H1 (cell line): ENCODE data around the gene ZNRF2.

Source experiments
- CHD1 ChIP-seq: IDR thresholded peaks from 2 replicates; pipeline ENCODE4 v1.6.1; 2012; ENCODE audit warnings: low read depth, low read length, improper control_type of control experiment
- CREB1 ChIP-seq: IDR thresholded peaks from 2 replicates; pipeline ENCODE4 v1.6.1; 2012; ENCODE audit warnings: inconsistent platforms
- GTF2F1 ChIP-seq: IDR thresholded peaks from 2 replicates; pipeline ENCODE4 v1.6.1; 2012; ENCODE audit warnings: low read depth, low read length, improper control_type of control experiment, borderline replicate concordance
- JUND ChIP-seq: IDR thresholded peaks from 2 replicates; pipeline ENCODE4 v1.6.1; 2011; ENCODE audit warnings: mild to moderate bottlenecking, improper control_type of control experiment, low read length
- NRF1 ChIP-seq: IDR thresholded peaks from 2 replicates; pipeline ENCODE4 v1.6.1; 2011; ENCODE audit warnings: mild to moderate bottlenecking, low read depth, low read length, improper control_type of control experiment
- POLR2A ChIP-seq, 2 experiments: IDR thresholded peaks; 1 replicate in 1 of 2; 2 replicates in 1 of 2; pipeline ENCODE4 v1.6.1; 2011; ENCODE audit warnings: low read depth in 2 of 2, low read length in 2 of 2, mild to moderate bottlenecking in 2 of 2; ENCODE audit errors: control extremely low read depth in 1 of 2
- POLR2AphosphoS5 ChIP-seq: IDR thresholded peaks from 2 replicates; pipeline ENCODE4 v1.6.1; 2011; ENCODE audit warnings: low read depth, low read length
- TBP ChIP-seq: IDR thresholded peaks from 2 replicates; pipeline ENCODE4 v1.6.1; 2011; ENCODE audit warnings: low read depth, low read length, improper control_type of control experiment
- YY1 ChIP-seq: IDR thresholded peaks from 2 replicates; pipeline ENCODE4 v1.6.1; 2011; ENCODE audit warnings: low read depth, mild to moderate bottlenecking, low read length
- TF ChIP-seq, protein P1 (sequence below): IDR thresholded peaks from 2 replicates; pipeline ENCODE4 v1.6.1; 2012; ENCODE audit warnings: inconsistent platforms
- TF ChIP-seq, protein P2 (sequence below), 3 experiments: IDR thresholded peaks; 1 replicate in 2 of 3; 2 replicates in 1 of 3; pipeline versions ENCODE4 v1.5.1 to v1.6.1; 2011; ENCODE audit warnings: low read length in 3 of 3, mild to moderate bottlenecking in 3 of 3, inconsistent platforms in 2 of 3, low read depth in 1 of 3, moderate library complexity in 1 of 3; ENCODE audit not compliant: insufficient read depth in 1 of 3; ENCODE audit errors: control extremely low read depth in 1 of 3

GRCh38 chr7:30247541-30248401 lies 36.6 kb upstream of the ZNRF2 start:
- no peak for TF ChIP-seq POLR2A (IDR thresholded peaks at IDR 0.05; ENCODE audit: control extremely low read depth in 1 of 2, low read depth in 2 of 2, low read length in 2 of 2)
- TF ChIP-seq CREB1, result no peak
- TF ChIP-seq, protein P1, sequence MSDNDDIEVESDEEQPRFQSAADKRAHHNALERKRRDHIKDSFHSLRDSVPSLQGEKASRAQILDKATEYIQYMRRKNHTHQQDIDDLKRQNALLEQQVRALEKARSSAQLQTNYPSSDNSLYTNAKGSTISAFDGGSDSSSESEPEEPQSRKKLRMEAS, result no peak
- no peak for TF ChIP-seq POLR2AphosphoS5
- TF ChIP-seq, protein P2, sequence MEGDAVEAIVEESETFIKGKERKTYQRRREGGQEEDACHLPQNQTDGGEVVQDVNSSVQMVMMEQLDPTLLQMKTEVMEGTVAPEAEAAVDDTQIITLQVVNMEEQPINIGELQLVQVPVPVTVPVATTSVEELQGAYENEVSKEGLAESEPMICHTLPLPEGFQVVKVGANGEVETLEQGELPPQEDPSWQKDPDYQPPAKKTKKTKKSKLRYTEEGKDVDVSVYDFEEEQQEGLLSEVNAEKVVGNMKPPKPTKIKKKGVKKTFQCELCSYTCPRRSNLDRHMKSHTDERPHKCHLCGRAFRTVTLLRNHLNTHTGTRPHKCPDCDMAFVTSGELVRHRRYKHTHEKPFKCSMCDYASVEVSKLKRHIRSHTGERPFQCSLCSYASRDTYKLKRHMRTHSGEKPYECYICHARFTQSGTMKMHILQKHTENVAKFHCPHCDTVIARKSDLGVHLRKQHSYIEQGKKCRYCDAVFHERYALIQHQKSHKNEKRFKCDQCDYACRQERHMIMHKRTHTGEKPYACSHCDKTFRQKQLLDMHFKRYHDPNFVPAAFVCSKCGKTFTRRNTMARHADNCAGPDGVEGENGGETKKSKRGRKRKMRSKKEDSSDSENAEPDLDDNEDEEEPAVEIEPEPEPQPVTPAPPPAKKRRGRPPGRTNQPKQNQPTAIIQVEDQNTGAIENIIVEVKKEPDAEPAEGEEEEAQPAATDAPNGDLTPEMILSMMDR (IDR thresholded peaks at IDR 0.05; ENCODE audit: control extremely low read depth in 1 of 3, insufficient read depth in 1 of 3, low read depth in 1 of 3, low read length in 3 of 3), result no peak
- no peak for TF ChIP-seq GTF2F1
- no peak for TF ChIP-seq NRF1
- no peak for TF ChIP-seq JUND
- TF ChIP-seq YY1, result no peak
- TF ChIP-seq TBP, result no peak
- no peak for TF ChIP-seq CHD1
